ENCODE results near the gene PLCB3. TPM values are rescaled to one million over a fixed set of nuclear protein-coding genes. Genes with fewer than 3 reads are reported as not detected.

The PLCB3 gene
- total RNA-seq, 1 donor from 2014 or later: 34.9 TPM

DNA sequence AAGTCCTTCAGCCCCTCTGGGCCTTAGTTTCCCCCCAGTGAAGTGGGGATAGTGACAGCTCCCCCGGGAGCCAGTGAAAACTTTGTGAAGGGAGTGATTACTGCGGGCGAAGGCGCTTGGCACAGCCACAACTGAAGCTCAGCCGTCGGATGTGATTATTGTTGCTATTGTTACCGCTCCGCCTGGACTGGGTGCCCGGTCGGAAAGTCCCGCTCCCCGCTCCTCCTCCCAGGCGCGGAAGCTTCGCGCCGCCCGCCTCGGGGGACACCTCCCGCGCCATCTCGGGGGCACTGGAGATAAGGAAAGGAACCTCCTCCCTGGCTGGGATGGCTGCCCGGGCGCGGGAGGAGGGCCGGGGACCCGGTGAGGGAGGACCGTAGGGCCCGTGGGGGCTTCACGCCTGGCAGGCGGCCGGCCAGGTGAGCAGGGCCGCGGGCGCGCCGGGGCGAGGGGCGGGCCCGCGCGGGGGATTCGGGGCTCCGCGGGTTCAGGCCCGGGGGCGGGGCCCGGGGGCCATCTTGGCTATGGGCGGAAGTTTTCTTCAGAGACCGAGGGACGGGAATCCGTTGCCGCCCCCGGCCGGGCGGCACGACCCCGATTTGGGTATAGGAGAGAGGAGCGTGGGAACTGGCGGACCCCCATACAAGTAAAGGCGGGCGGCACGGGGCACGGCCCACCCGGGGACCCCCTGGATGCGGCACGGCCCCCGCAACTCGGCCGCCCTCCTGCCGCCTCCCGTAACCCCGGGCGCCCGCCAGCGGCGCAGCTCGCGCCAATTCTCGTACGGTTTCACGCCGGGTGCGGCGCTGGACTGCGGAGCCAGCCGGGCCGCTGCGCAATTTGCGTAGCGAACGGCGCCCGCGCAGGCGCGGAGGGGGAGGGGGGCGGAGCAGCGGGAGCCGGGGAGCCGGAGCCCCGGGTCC lies 33.9 kb downstream of the PLCB3 start, which contains the start of gene GPR137:
Gene GPR137, plus strand, starts transcription at position 887 of the 923 bp plus-strand sequence. CDS start 677 bp downstream, outside the sequence.
- peaks cover 13% of the 10 kb centered on the region for H3K4me1 Mint-ChIP-seq
- H3K36me3 Mint-ChIP-seq: peaks cover 16% of the 10 kb centered on the region
- peak within 1 kb of the TSS; percentile 94 for H3K27ac Mint-ChIP-seq
- no peaks in the 10 kb centered on the region for H3K9me3 Mint-ChIP-seq
- peak within 1 kb of the TSS; percentile 82 for H3K4me3 Mint-ChIP-seq
- peaks cover 13% of the 10 kb centered on the region for H3K27me3 Mint-ChIP-seq (ENCODE audit: low read depth)
- TF ChIP-seq, protein P1, sequence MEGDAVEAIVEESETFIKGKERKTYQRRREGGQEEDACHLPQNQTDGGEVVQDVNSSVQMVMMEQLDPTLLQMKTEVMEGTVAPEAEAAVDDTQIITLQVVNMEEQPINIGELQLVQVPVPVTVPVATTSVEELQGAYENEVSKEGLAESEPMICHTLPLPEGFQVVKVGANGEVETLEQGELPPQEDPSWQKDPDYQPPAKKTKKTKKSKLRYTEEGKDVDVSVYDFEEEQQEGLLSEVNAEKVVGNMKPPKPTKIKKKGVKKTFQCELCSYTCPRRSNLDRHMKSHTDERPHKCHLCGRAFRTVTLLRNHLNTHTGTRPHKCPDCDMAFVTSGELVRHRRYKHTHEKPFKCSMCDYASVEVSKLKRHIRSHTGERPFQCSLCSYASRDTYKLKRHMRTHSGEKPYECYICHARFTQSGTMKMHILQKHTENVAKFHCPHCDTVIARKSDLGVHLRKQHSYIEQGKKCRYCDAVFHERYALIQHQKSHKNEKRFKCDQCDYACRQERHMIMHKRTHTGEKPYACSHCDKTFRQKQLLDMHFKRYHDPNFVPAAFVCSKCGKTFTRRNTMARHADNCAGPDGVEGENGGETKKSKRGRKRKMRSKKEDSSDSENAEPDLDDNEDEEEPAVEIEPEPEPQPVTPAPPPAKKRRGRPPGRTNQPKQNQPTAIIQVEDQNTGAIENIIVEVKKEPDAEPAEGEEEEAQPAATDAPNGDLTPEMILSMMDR (IDR thresholded peaks at IDR 0.05; ENCODE audit: unreplicated experiment): no peak
- DNase-seq (ENCODE audit: low spot score in 2 of 2, unreplicated experiment in 2 of 2): peak; percentile 83 to 97

DNA sequence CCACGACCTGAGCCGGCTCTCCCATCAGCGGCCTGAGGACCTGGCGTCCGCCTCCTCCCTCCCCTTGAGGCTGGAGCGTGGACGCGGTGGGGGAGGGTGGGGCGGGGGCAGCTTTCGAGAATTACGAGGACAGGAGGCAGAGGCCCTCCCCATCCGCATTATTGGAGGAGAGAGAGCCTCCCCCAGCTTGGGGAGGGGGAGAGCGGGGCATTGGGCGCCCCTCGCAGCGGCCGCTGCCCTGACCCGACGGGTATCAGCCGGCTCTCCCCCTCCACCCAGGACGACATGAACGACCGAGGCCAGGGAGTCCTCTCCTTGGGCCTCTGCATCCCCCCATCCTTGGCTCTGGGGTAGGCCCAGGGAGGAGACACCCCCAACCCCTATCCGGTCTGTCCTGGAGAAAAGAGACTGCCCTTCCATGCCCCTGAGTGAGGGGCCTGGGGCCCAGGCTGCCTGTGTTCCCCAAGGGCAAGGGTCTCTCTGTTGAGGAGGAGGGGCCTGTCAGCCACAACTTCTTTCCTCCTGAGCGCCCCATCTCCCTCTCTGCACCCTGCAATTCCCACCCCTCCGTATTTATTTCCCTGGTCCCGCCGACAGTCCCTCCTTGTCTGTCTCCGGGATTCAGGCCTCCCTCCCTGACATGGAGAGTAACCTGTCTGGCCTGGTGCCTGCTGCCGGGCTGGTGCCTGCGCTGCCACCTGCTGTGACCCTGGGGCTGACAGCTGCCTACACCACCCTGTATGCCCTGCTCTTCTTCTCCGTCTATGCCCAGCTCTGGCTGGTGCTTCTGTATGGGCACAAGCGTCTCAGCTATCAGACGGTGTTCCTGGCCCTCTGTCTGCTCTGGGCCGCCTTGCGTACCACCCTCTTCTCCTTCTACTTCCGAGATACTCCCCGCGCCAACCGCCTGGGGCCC lies 34.8 kb downstream of the PLCB3 start:
- peaks cover 17% of the 10 kb centered on the region for H3K4me1 Mint-ChIP-seq

DNA sequence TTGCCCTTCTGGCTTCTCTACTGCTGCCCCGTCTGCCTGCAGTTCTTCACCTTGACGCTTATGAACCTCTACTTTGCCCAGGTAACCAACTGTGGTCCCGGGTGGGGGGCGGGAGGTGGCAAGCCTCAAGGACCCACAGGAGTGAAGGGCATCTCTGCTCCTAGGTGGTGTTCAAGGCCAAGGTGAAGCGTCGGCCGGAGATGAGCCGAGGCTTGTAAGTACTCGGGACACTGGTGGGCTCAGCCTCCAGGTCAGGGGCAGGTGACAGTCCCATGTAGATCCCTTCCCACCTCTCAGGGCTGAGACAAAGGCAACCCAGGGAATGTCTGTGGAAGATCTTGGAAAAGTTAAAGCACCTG lies 35.5 kb downstream of the PLCB3 start:
- no peaks in the 10 kb centered on the region for H3K9me3 Mint-ChIP-seq
- H3K27me3 Mint-ChIP-seq (ENCODE audit: low read depth): peaks cover 24% of the 10 kb centered on the region
- no peak for DNase-seq (ENCODE audit: low spot score in 2 of 2, unreplicated experiment in 2 of 2)
- H3K4me1 Mint-ChIP-seq: peaks cover 17% of the 10 kb centered on the region
- peaks cover 11% of the 10 kb centered on the region for H3K36me3 Mint-ChIP-seq
- H3K4me3 Mint-ChIP-seq: peak overlapping the region; percentile 72
- H3K27ac Mint-ChIP-seq: peak overlapping the region; percentile 73
- TF ChIP-seq, protein P1 (IDR thresholded peaks at IDR 0.05; ENCODE audit: unreplicated experiment): no peak

More for the DNA sequence above, 34.8 kb downstream of the PLCB3 start:
- H3K9me3 Mint-ChIP-seq: no peaks in the 10 kb centered on the region
- H3K4me3 Mint-ChIP-seq: peak overlapping the region; percentile 72
- H3K27ac Mint-ChIP-seq: peak overlapping the region; percentile 73
- H3K27me3 Mint-ChIP-seq (ENCODE audit: low read depth): peaks cover 22% of the 10 kb centered on the region
- H3K36me3 Mint-ChIP-seq: peaks cover 14% of the 10 kb centered on the region
- TF ChIP-seq, protein P1 (IDR thresholded peaks at IDR 0.05; ENCODE audit: unreplicated experiment): no peak
- no peak for DNase-seq (ENCODE audit: low spot score in 2 of 2, unreplicated experiment in 2 of 2)

- H3K4me3 Mint-ChIP-seq: peak overlapping the region; percentile 45
These were observed 36.5 kb downstream of the PLCB3 start for GRCh38 chr11:64287676-64288352.

More at GRCh38 chr11:64287676-64288352, 36.5 kb downstream of the PLCB3 start:
- no peak overlapping the region for H3K27ac Mint-ChIP-seq
- no peaks in the 10 kb centered on the region for H3K9me3 Mint-ChIP-seq
- H3K36me3 Mint-ChIP-seq: peaks cover 8% of the 10 kb centered on the region
- DNase-seq (ENCODE audit: low spot score in 2 of 2, unreplicated experiment in 2 of 2): no peak
- TF ChIP-seq, protein P1 (IDR thresholded peaks at IDR 0.05; ENCODE audit: unreplicated experiment): no peak
- peaks cover 19% of the 10 kb centered on the region for H3K4me1 Mint-ChIP-seq
- peaks cover 30% of the 10 kb centered on the region for H3K27me3 Mint-ChIP-seq (ENCODE audit: low read depth)
